A549 (cell line): Measurements from ENCODE around the gene HEMGN.

Experiments used
- CTCF ChIP-seq: fragments of >200 bp; sonication (Bioruptor Twin); formaldehyde crosslinking; IDR thresholded peaks from 3 replicates; pipeline ENCODE4 v1.5.1; 2016
- EP300 ChIP-seq, 2 experiments: fragments of >200 bp; sonication (Bioruptor Twin); formaldehyde crosslinking; IDR thresholded peaks; 2 replicates in 1 of 2; 3 replicates in 1 of 2; pipeline ENCODE4 v1.6.1; 2016 to 2017

GRCh38 chr9:97895695-97896332 is 42.2 kb downstream of the HEMGN start:
- TF ChIP-seq CTCF (no peak), EP300 (IDR thresholded peaks at IDR 0.05) (no peak)
